Measurements from ENCODE around the gene SNX3.

SNX3 gene

GRCh38 chr6:108195209-108195608 is 65.6 kb downstream of the SNX3 start:
- H3K9me3 ChIP-seq (ENCODE audit: insufficient read depth, low read length, severe bottlenecking) = no peaks in the 10 kb centered on the region
- DNase-seq (no peak), ATAC-seq (ENCODE audit: insufficient read depth, low read depth) (no peak)
- no peaks in the 10 kb centered on the region for H3K36me3 ChIP-seq (ENCODE audit: insufficient read depth, low read length)
- H2AFZ ChIP-seq (ENCODE audit: low read depth, low read length) = no peak overlapping the region
- no peak overlapping the region for H3K27ac ChIP-seq (ENCODE audit: low read length)
- no peaks in the 10 kb centered on the region for H3K27me3 ChIP-seq (ENCODE audit: insufficient read depth, low read length, poor library complexity)
- no peaks in the 10 kb centered on the region for H3K79me2 ChIP-seq (ENCODE audit: insufficient read depth, low read length)
- no peak overlapping the region for H3K4me3 ChIP-seq (ENCODE audit: low read depth in 1 of 2, low read length in 2 of 2)
- no peaks in the 10 kb centered on the region for H3K4me1 ChIP-seq (ENCODE audit: insufficient read depth, low read length)
- no peak overlapping the region for H3K9ac ChIP-seq (ENCODE audit: low read depth, low read length)
- no peaks in the 10 kb centered on the region for H4K20me1 ChIP-seq (ENCODE audit: insufficient read depth, low read length)
- H3K4me2 ChIP-seq (ENCODE audit: insufficient read depth, low read length) = no peak overlapping the region
- no peak for TF ChIP-seq CTCF (IDR thresholded peaks at IDR 0.05; ENCODE audit: borderline replicate concordance, extremely low read depth, low read length, poor library complexity, severe bottlenecking)
- no peak for TF ChIP-seq EZH2 (IDR thresholded peaks at IDR 0.05; ENCODE audit: borderline replicate concordance, low read depth, low read length, severe bottlenecking)

- Histone ChIP-seq H3K4me2 (ENCODE audit: insufficient read depth, low read length) (no peak overlapping the region), H3K4me3 (ENCODE audit: low read depth in 1 of 2, low read length in 2 of 2) (no peak overlapping the region), H3K9me3 (ENCODE audit: insufficient read depth, low read length, severe bottlenecking) (no peaks in the 10 kb centered on the region), H3K4me1 (ENCODE audit: insufficient read depth, low read length) (no peaks in the 10 kb centered on the region), H2AFZ (ENCODE audit: low read depth, low read length) (no peak overlapping the region), H3K27me3 (ENCODE audit: insufficient read depth, low read length, poor library complexity) (no peaks in the 10 kb centered on the region), H4K20me1 (ENCODE audit: insufficient read depth, low read length) (no peaks in the 10 kb centered on the region), H3K79me2 (ENCODE audit: insufficient read depth, low read length) (no peaks in the 10 kb centered on the region), H3K36me3 (ENCODE audit: insufficient read depth, low read length) (no peaks in the 10 kb centered on the region), H3K9ac (ENCODE audit: low read depth, low read length) (no peak overlapping the region), H3K27ac (ENCODE audit: low read length) (no peak overlapping the region)
- ATAC-seq (ENCODE audit: insufficient read depth, low read depth) (no peak), DNase-seq (no peak)
- TF ChIP-seq CTCF (IDR thresholded peaks at IDR 0.05; ENCODE audit: borderline replicate concordance, extremely low read depth, low read length, poor library complexity, severe bottlenecking) (no peak), EZH2 (IDR thresholded peaks at IDR 0.05; ENCODE audit: borderline replicate concordance, low read depth, low read length, severe bottlenecking) (no peak)
These were observed 66.3 kb downstream of the SNX3 start for GRCh38 chr6:108194503-108194902.

- no peaks in the 10 kb centered on the region for H4K20me1 ChIP-seq (ENCODE audit: insufficient read depth, low read length)
- no peak overlapping the region for H3K4me2 ChIP-seq (ENCODE audit: insufficient read depth, low read length)
- no peaks in the 10 kb centered on the region for H3K4me1 ChIP-seq (ENCODE audit: insufficient read depth, low read length)
- no peak overlapping the region for H3K9ac ChIP-seq (ENCODE audit: low read depth, low read length)
- H3K36me3 ChIP-seq (ENCODE audit: insufficient read depth, low read length) = no peaks in the 10 kb centered on the region
- no peaks in the 10 kb centered on the region for H3K9me3 ChIP-seq (ENCODE audit: insufficient read depth, low read length, severe bottlenecking)
- H3K79me2 ChIP-seq (ENCODE audit: insufficient read depth, low read length) = no peaks in the 10 kb centered on the region
- no peaks in the 10 kb centered on the region for H3K27me3 ChIP-seq (ENCODE audit: insufficient read depth, low read length, poor library complexity)
- no peak overlapping the region for H2AFZ ChIP-seq (ENCODE audit: low read depth, low read length)
- H3K27ac ChIP-seq (ENCODE audit: low read length) = no peak overlapping the region
- ATAC-seq (ENCODE audit: insufficient read depth, low read depth) (no peak), DNase-seq (no peak)
- no peak overlapping the region for H3K4me3 ChIP-seq (ENCODE audit: low read depth in 1 of 2, low read length in 2 of 2)
- TF ChIP-seq CTCF (IDR thresholded peaks at IDR 0.05; ENCODE audit: borderline replicate concordance, extremely low read depth, low read length, poor library complexity, severe bottlenecking) = no peak
- no peak for TF ChIP-seq EZH2 (IDR thresholded peaks at IDR 0.05; ENCODE audit: borderline replicate concordance, low read depth, low read length, severe bottlenecking)
These were observed 67.0 kb downstream of the SNX3 start for GRCh38 chr6:108193835-108194234.

- TF ChIP-seq EZH2 (IDR thresholded peaks at IDR 0.05; ENCODE audit: borderline replicate concordance, low read depth, low read length, severe bottlenecking) = no peak
- TF ChIP-seq CTCF (IDR thresholded peaks at IDR 0.05; ENCODE audit: borderline replicate concordance, extremely low read depth, low read length, poor library complexity, severe bottlenecking) = no peak
These were observed 67.7 kb downstream of the SNX3 start for GRCh38 chr6:108193131-108193530.

More at GRCh38 chr6:108193131-108193530, 67.7 kb downstream of the SNX3 start:
- Histone ChIP-seq H3K9ac (ENCODE audit: low read depth, low read length) (no peak overlapping the region), H2AFZ (ENCODE audit: low read depth, low read length) (no peak overlapping the region), H3K79me2 (ENCODE audit: insufficient read depth, low read length) (no peaks in the 10 kb centered on the region), H3K4me3 (ENCODE audit: low read depth in 1 of 2, low read length in 2 of 2) (no peak overlapping the region), H3K4me2 (ENCODE audit: insufficient read depth, low read length) (no peak overlapping the region), H3K27me3 (ENCODE audit: insufficient read depth, low read length, poor library complexity) (no peaks in the 10 kb centered on the region), H3K27ac (ENCODE audit: low read length) (no peak overlapping the region), H3K4me1 (ENCODE audit: insufficient read depth, low read length) (no peaks in the 10 kb centered on the region), H3K36me3 (ENCODE audit: insufficient read depth, low read length) (no peaks in the 10 kb centered on the region), H4K20me1 (ENCODE audit: insufficient read depth, low read length) (no peaks in the 10 kb centered on the region), H3K9me3 (ENCODE audit: insufficient read depth, low read length, severe bottlenecking) (no peaks in the 10 kb centered on the region)
- DNase-seq (no peak), ATAC-seq (ENCODE audit: insufficient read depth, low read depth) (no peak)

All from DND-41 (cell line).